ENCODE measurements around the gene CRYBB3. TPM values are rescaled to one million over a fixed set of nuclear protein-coding genes. Genes with fewer than 3 reads are reported as not detected.
A peak's percentile ranks its signal among the peaks of the same experiment; 100 is the strongest.

Gene CRYBB3
- total RNA-seq, 4 donors from 2014 or later, result 2.3 TPM; not detected in 3

GRCh38 chr22:25186140-25186539, 13.5 kb upstream of the CRYBB3 start:
- peaks cover 0 to 63% (median 0%) of the 10 kb centered on the region in 3 donors for H3K36me3 ChIP-seq
- no peak for DNase-seq
- H3K4me3 ChIP-seq, result no peak overlapping the region
- H3K4me1 ChIP-seq, result no peaks in the 10 kb centered on the region
- no peaks in the 10 kb centered on the region for H3K27me3 ChIP-seq
- no peak overlapping the region for H3K27ac ChIP-seq
- TF ChIP-seq CTCF (IDR thresholded peaks at IDR 0.05) (no peak), POLR2A (IDR thresholded peaks at IDR 0.05) (no peak)
- H3K9me3 ChIP-seq, result no peaks in the 10 kb centered on the region

GRCh38 chr22:25187469-25187868, 12.2 kb upstream of the CRYBB3 start:
- TF ChIP-seq POLR2A (IDR thresholded peaks at IDR 0.05), result no peak
- no peak for TF ChIP-seq CTCF (IDR thresholded peaks at IDR 0.05)
- Histone ChIP-seq H3K27me3 (no peaks in the 10 kb centered on the region), H3K36me3 (peaks cover 0 to 69% (median 0%) of the 10 kb centered on the region in 3 donors), H3K4me3 (no peak overlapping the region), H3K4me1 (no peaks in the 10 kb centered on the region), H3K9me3 (no peaks in the 10 kb centered on the region), H3K27ac (no peak overlapping the region)
- DNase-seq, result no peak

- Histone ChIP-seq H3K36me3 (peaks cover 0 to 67% (median 0%) of the 10 kb centered on the region in 3 donors), H3K27me3 (no peaks in the 10 kb centered on the region), H3K27ac (no peak overlapping the region), H3K4me1 (no peaks in the 10 kb centered on the region), H3K4me3 (no peak overlapping the region), H3K9me3 (no peaks in the 10 kb centered on the region)
- no peak for DNase-seq
- no peak for TF ChIP-seq CTCF (IDR thresholded peaks at IDR 0.05)
Observed at GRCh38 chr22:25192406-25192805, 7.3 kb upstream of the CRYBB3 start.

GRCh38 chr22:25193130-25193529, 6.5 kb upstream of the CRYBB3 start:
- DNase-seq, result peak in 1 of 3 donors; percentile 53

DNA sequence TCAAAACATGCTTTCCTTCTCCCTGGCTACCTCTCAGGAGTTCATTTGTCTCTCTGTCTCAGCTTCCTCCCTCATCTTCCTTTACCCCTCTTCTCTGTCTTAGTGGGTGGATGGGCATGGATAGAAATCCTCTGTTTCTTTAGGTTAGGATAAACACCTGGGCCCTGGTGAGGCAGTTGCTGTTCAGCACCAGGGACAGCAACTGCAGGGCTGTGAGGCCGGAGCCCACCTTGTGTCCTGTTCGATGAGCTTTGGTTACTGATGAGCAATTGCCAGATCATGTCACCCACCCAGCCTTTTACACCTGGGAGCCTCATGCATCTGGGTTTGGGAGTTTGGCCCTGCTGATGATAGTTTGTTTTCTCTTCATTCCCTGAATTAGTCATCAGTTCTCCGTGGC, 6.1 kb upstream of the CRYBB3 start:
- Histone ChIP-seq H3K27me3 (no peaks in the 10 kb centered on the region), H3K36me3 (peaks cover 0 to 76% (median 0%) of the 10 kb centered on the region in 3 donors), H3K9me3 (no peaks in the 10 kb centered on the region), H3K4me1 (no peaks in the 10 kb centered on the region), H3K27ac (no peak overlapping the region), H3K4me3 (no peak overlapping the region)
- DNase-seq, result no peak
- no peak for TF ChIP-seq CTCF (IDR thresholded peaks at IDR 0.05)
- no peak for TF ChIP-seq POLR2A (IDR thresholded peaks at IDR 0.05)

More at GRCh38 chr22:25193130-25193529, 6.5 kb upstream of the CRYBB3 start:
- Histone ChIP-seq H3K4me1 (no peaks in the 10 kb centered on the region), H3K9me3 (no peaks in the 10 kb centered on the region), H3K27me3 (no peaks in the 10 kb centered on the region), H3K4me3 (no peak overlapping the region), H3K27ac (no peak overlapping the region), H3K36me3 (peaks cover 0 to 75% (median 0%) of the 10 kb centered on the region in 3 donors)
- no peak for TF ChIP-seq CTCF (IDR thresholded peaks at IDR 0.05)
- TF ChIP-seq POLR2A (IDR thresholded peaks at IDR 0.05), result no peak

GRCh38 chr22:25196326-25196725, 3.3 kb upstream of the CRYBB3 start:
- no peak overlapping the region for H3K4me3 ChIP-seq
- H3K36me3 ChIP-seq, result peaks cover 0 to 58% (median 0%) of the 10 kb centered on the region in 3 donors
- no peaks in the 10 kb centered on the region for H3K4me1 ChIP-seq
- no peak for DNase-seq
- TF ChIP-seq CTCF (IDR thresholded peaks at IDR 0.05), result no peak
- no peak for TF ChIP-seq POLR2A (IDR thresholded peaks at IDR 0.05)
- H3K9me3 ChIP-seq, result no peaks in the 10 kb centered on the region
- H3K27ac ChIP-seq, result no peak overlapping the region
- no peaks in the 10 kb centered on the region for H3K27me3 ChIP-seq
